DND-41 (cell line): ENCODE data around the gene CAV2.

Experiments
- ATAC-seq: fragments of 200-7000 bp; cut with Tn5 transposase; 3 replicates; pipeline ENCODE4 v1.9.1; 2021; ENCODE audit warnings: low read depth; ENCODE audit not compliant: insufficient read depth
- DNase-seq: peaks from one replicate; pipeline ENCODE4 v3.0.0-alpha.2; 2020
- H2AFZ ChIP-seq: 2 replicates; pipeline ENCODE4 v1.6.0; 2012; ENCODE audit warnings: low read depth, low read length
- H3K27ac ChIP-seq: 2 replicates; pipeline ENCODE4 v1.5.1; 2012; ENCODE audit warnings: low read length, inconsistent platforms
- H3K27me3 ChIP-seq: fragments of 200-600 bp; sonication (generic); 2 replicates; pipeline ENCODE4 v1.6.0; 2012; ENCODE audit warnings: low read length, mild to moderate bottlenecking, inconsistent platforms; ENCODE audit not compliant: insufficient read depth, poor library complexity
- H3K36me3 ChIP-seq: 2 replicates; pipeline ENCODE4 v1.5.1; 2012; ENCODE audit warnings: low read length, inconsistent platforms; ENCODE audit not compliant: insufficient read depth
- H3K4me1 ChIP-seq: 2 replicates; pipeline ENCODE4 v1.5.1; 2012; ENCODE audit warnings: mild to moderate bottlenecking, low read length; ENCODE audit not compliant: insufficient read depth
- H3K4me2 ChIP-seq: 2 replicates; pipeline ENCODE4 v1.6.0; 2012; ENCODE audit warnings: mild to moderate bottlenecking, moderate library complexity, low read length, inconsistent platforms; ENCODE audit not compliant: insufficient read depth
- H3K4me3 ChIP-seq, 2 experiments: fragments of 200-600 bp in 1 of 2; shearing (Covaris generic) in 1 of 2; 2 replicates each; pipeline ENCODE4 v1.5.1; 2012 to 2016; ENCODE audit warnings: inconsistent platforms in 2 of 2, low read length in 2 of 2, mild to moderate bottlenecking in 2 of 2, low read depth in 1 of 2, moderate library complexity in 1 of 2
- H3K79me2 ChIP-seq: 2 replicates; pipeline ENCODE4 v1.6.0; 2012; ENCODE audit warnings: low read length, inconsistent platforms; ENCODE audit not compliant: insufficient read depth
- H3K9ac ChIP-seq: 2 replicates; pipeline ENCODE4 v1.6.0; 2012; ENCODE audit warnings: low read depth, mild to moderate bottlenecking, inconsistent platforms, low read length, moderate library complexity
- H3K9me3 ChIP-seq: 2 replicates; pipeline ENCODE4 v1.5.1; 2012; ENCODE audit warnings: low read length, moderate library complexity, mild to moderate bottlenecking, inconsistent platforms; ENCODE audit not compliant: insufficient read depth, severe bottlenecking
- H4K20me1 ChIP-seq: 2 replicates; pipeline ENCODE4 v1.6.0; 2012; ENCODE audit warnings: low read length; ENCODE audit not compliant: insufficient read depth
- CTCF ChIP-seq: IDR thresholded peaks from 2 replicates; pipeline ENCODE4 v1.5.1; 2012; ENCODE audit warnings: borderline replicate concordance, low read length, moderate library complexity, mild to moderate bottlenecking; ENCODE audit not compliant: poor library complexity, severe bottlenecking; ENCODE audit errors: extremely low read depth
- EZH2 ChIP-seq: IDR thresholded peaks from 3 replicates; pipeline ENCODE4 v1.6.1; 2012; ENCODE audit warnings: borderline replicate concordance, low read depth, mild to moderate bottlenecking, moderate library complexity, low read length, inconsistent platforms; ENCODE audit not compliant: severe bottlenecking

The CAV2 gene

DNA sequence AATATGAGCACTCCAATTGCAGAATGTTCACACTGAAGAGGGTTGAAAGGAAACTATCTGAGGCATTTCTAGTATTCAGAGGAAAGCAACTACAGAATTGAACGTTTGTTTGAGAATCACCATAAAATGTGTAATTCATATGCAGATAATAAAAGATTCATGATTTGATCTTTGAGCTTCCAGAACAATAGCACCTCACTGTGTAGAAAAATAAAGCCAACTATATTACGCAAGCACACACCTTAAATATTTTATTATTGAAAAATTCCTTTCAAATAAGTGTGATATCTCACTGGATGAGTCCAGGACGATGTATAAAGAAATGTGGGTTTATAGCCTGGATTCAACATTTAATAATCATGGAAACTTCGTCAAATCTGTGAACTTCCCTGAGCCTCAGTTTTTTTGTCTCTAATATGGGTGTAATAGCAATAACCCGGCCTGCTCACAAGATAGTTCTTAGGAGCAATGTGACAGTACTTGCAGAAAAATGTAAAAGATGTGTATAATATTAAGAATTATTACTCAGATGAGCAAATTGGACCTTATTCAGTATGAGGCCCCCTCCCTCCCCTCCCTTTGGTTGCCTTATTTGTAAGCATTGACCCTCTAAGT, 11.5 kb upstream of the CAV2 start:
- no peaks in the 10 kb centered on the region for H3K79me2 ChIP-seq
- H3K9ac ChIP-seq = no peak overlapping the region
- no peak overlapping the region for H3K4me3 ChIP-seq
- H3K27ac ChIP-seq = no peak overlapping the region
- DNase-seq = no peak
- H3K27me3 ChIP-seq = peaks cover 7% of the 10 kb centered on the region
- H2AFZ ChIP-seq = no peak overlapping the region
- H3K9me3 ChIP-seq = no peaks in the 10 kb centered on the region
- no peak for TF ChIP-seq EZH2
- no peak for TF ChIP-seq CTCF
- ATAC-seq = no peak
- no peaks in the 10 kb centered on the region for H3K36me3 ChIP-seq
- no peaks in the 10 kb centered on the region for H4K20me1 ChIP-seq
- H3K4me1 ChIP-seq = no peaks in the 10 kb centered on the region
- no peak overlapping the region for H3K4me2 ChIP-seq

DNA sequence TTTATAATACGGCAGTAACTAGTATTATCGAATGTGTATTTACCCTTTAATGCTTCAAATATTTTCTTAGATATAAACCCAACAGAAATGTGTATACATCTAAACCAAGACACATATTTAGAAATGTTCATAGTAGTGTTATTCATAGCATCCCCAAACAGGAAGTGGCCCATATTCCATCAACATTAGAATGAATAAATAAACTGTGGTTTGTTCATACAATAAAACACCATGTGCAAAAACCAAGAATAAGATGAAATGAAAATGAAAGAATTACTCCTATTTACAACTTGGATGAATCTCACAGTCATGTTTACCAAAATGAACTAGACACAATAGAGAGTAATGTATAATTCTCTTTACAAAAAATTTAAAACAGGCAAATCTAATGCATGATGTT, 9.2 kb upstream of the CAV2 start:
- Histone ChIP-seq H3K4me2 (no peak overlapping the region), H3K27me3 (peaks cover 7% of the 10 kb centered on the region), H3K79me2 (no peaks in the 10 kb centered on the region), H3K36me3 (no peaks in the 10 kb centered on the region), H3K9ac (no peak overlapping the region), H3K27ac (no peak overlapping the region), H2AFZ (no peak overlapping the region), H3K4me1 (no peaks in the 10 kb centered on the region), H3K4me3 (no peak overlapping the region), H3K9me3 (no peaks in the 10 kb centered on the region), H4K20me1 (no peaks in the 10 kb centered on the region)
- DNase-seq (no peak), ATAC-seq (no peak)
- TF ChIP-seq EZH2 (no peak), CTCF (no peak)

DNA sequence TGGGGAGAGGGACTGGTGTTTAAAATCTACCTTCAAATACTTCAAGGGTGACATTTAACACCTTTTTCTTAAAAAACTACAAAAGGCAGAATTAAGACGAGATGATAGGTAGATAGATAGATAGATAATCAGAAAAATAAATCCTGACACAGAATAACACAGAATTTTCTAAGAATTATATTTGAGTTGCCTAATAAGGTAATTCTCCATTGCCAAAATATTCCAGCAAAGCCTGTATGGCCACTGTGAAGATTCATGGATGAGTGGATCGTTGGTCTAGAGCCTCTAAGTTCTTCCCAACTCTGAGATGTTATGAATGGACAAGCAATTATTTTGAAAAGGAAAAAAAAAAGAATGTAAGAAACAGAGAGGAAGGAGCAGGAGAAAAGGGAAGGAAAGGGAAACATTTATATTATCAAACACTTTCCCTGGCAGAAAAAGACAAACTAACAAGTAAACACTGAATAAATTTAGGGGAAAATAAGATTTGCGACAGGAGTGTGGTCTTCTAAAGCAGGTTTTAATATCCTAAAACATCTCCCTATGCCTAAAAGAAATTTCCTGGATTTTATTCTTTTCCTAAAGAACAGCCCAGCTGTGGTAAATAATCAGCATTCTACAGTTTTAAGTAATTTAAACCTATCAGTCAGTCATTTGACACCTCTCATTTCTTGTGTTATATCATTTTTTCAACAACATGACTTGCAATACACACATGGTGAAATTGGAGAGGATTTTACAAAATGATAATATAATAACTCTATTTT, 7.5 kb upstream of the CAV2 start:
- no peaks in the 10 kb centered on the region for H4K20me1 ChIP-seq
- H3K4me1 ChIP-seq = no peaks in the 10 kb centered on the region
- no peaks in the 10 kb centered on the region for H3K9me3 ChIP-seq
- no peak overlapping the region for H3K4me2 ChIP-seq
- no peak for DNase-seq
- H2AFZ ChIP-seq = no peak overlapping the region
- no peaks in the 10 kb centered on the region for H3K36me3 ChIP-seq
- peaks cover 7% of the 10 kb centered on the region for H3K27me3 ChIP-seq
- H3K27ac ChIP-seq = no peak overlapping the region
- TF ChIP-seq CTCF (no peak), EZH2 (no peak)
- no peaks in the 10 kb centered on the region for H3K79me2 ChIP-seq
- no peak for ATAC-seq
- H3K9ac ChIP-seq = no peak overlapping the region
- no peak overlapping the region for H3K4me3 ChIP-seq
